ENCODE data around the gene ASIP. TPM values are rescaled to one million over a fixed set of nuclear protein-coding genes. Genes with fewer than 3 reads are reported as not detected.
"Not testable (repeated sequence)": the region's sequence is repeated elsewhere in the genome, so short reads cannot be mapped to it uniquely, and the experiment has no call there.

ASIP gene
- total RNA-seq, 4 donors from 2014 or later: 3.5 TPM; not detected in 3

GRCh38 chr20:34262488-34263288 is 21.5 kb downstream of the ASIP start:
- peak; percentile 53 for ATAC-seq
- H3K36me3 ChIP-seq: no peaks in the 10 kb centered on the region
- no peak for TF ChIP-seq CTCF (IDR thresholded peaks at IDR 0.05)
- no peak for TF ChIP-seq EP300 (IDR thresholded peaks at IDR 0.05)
- TF ChIP-seq POLR2AphosphoS5 (IDR thresholded peaks at IDR 0.05): no peak
- no peak for TF ChIP-seq POLR2A (IDR thresholded peaks at IDR 0.05)
- no peaks in the 10 kb centered on the region for H3K27me3 ChIP-seq
- H3K9me3 ChIP-seq: no peaks in the 10 kb centered on the region
- H3K4me1 ChIP-seq: peaks cover 0 to 7% (median 0%) of the 10 kb centered on the region in 3 donors
- 36 to 51% methylated on average over 3 to 7 of the region's 9 CpGs for WGBS, 2 donors (ENCODE audit: low coverage in 1 of 2)
- no peak overlapping the region for H3K4me3 ChIP-seq
- H3K27ac ChIP-seq: peak overlapping the region in 2 of 4 donors; percentile 54

GRCh38 chr20:34263468-34263867 is 22.2 kb downstream of the ASIP start:
- H3K36me3 ChIP-seq, H3K4me3 ChIP-seq, H3K27me3 ChIP-seq, H3K27ac ChIP-seq, H3K9me3 ChIP-seq, H3K4me1 ChIP-seq, ATAC-seq: not testable (repeated sequence)
- WGBS, 2 donors (ENCODE audit: low coverage in 1 of 2): 96 to 98% methylated on average over 7 to 8 of the region's 8 CpGs

GRCh38 chr20:34264141-34264540 is 22.9 kb downstream of the ASIP start:
- Histone ChIP-seq H3K36me3 (no peaks in the 10 kb centered on the region), H3K27me3 (no peaks in the 10 kb centered on the region), H3K4me1 (peaks cover 0 to 15% (median 4%) of the 10 kb centered on the region in 3 donors), H3K9me3 (no peaks in the 10 kb centered on the region), H3K27ac (no peak overlapping the region), H3K4me3 (no peak overlapping the region)
- ATAC-seq: no peak
- TF ChIP-seq EP300 (IDR thresholded peaks at IDR 0.05) (no peak), CTCF (IDR thresholded peaks at IDR 0.05) (no peak), POLR2AphosphoS5 (IDR thresholded peaks at IDR 0.05) (no peak), POLR2A (IDR thresholded peaks at IDR 0.05) (no peak)
- WGBS, 2 donors (ENCODE audit: low coverage in 1 of 2): 94 to 100% methylated on average over 5 of the region's 5 CpGs

GRCh38 chr20:34268145-34268544 is 26.9 kb downstream of the ASIP start:
- Histone ChIP-seq H3K4me1 (peaks cover 0 to 16% (median 4%) of the 10 kb centered on the region in 3 donors), H3K9me3 (no peaks in the 10 kb centered on the region), H3K4me3 (no peak overlapping the region), H3K27ac (no peak overlapping the region), H3K27me3 (no peaks in the 10 kb centered on the region), H3K36me3 (no peaks in the 10 kb centered on the region)
- 97 to 98% methylated on average over 10 to 12 of the region's 12 CpGs for WGBS, 2 donors (ENCODE audit: low coverage in 1 of 2)
- ATAC-seq: no peak
- no peak for TF ChIP-seq POLR2A (IDR thresholded peaks at IDR 0.05)
- TF ChIP-seq POLR2AphosphoS5 (IDR thresholded peaks at IDR 0.05): no peak
- no peak for TF ChIP-seq CTCF (IDR thresholded peaks at IDR 0.05)
- no peak for TF ChIP-seq EP300 (IDR thresholded peaks at IDR 0.05)

GRCh38 chr20:34268851-34269636 is 27.8 kb downstream of the ASIP start:
- H3K4me1 ChIP-seq: peaks cover 0 to 16% (median 4%) of the 10 kb centered on the region in 3 donors
- ATAC-seq: peak; percentile 61
- H3K4me3 ChIP-seq: peak overlapping the region; percentile 25 to 43
- peak overlapping the region in 1 of 4 donors; percentile 46 for H3K27ac ChIP-seq
- WGBS, 2 donors (ENCODE audit: low coverage in 1 of 2): 31% methylated on average over 6 of the region's 58 CpGs; no CpG with 5 or more reads in 1 of the 2 donors
- no peaks in the 10 kb centered on the region for H3K9me3 ChIP-seq
- H3K27me3 ChIP-seq: no peaks in the 10 kb centered on the region
- TF ChIP-seq CTCF (IDR thresholded peaks at IDR 0.05) (peak in 1 of 4 experiments; percentile 9), POLR2A (IDR thresholded peaks at IDR 0.05) (no peak)
- H3K36me3 ChIP-seq: peaks cover 0 to 2% of the 10 kb centered on the region in 2 donors

Measured in gastroesophageal sphincter (tissue), 4 donors.